HG03135 (cell line): ENCODE measurements around the gene TRIP4.
"Not testable (repeated sequence)": the region's sequence is repeated elsewhere in the genome, so short reads cannot be mapped to it uniquely, and the experiment has no call there.

Experiments used
- ATAC-seq: cut with Tn5 transposase; IDR thresholded peaks from one replicate; pipeline ENCODE4 v1.9.1; 2021; ENCODE audit warnings: mild to moderate bottlenecking, moderate library complexity; ENCODE audit not compliant: unreplicated experiment

The TRIP4 gene

DNA sequence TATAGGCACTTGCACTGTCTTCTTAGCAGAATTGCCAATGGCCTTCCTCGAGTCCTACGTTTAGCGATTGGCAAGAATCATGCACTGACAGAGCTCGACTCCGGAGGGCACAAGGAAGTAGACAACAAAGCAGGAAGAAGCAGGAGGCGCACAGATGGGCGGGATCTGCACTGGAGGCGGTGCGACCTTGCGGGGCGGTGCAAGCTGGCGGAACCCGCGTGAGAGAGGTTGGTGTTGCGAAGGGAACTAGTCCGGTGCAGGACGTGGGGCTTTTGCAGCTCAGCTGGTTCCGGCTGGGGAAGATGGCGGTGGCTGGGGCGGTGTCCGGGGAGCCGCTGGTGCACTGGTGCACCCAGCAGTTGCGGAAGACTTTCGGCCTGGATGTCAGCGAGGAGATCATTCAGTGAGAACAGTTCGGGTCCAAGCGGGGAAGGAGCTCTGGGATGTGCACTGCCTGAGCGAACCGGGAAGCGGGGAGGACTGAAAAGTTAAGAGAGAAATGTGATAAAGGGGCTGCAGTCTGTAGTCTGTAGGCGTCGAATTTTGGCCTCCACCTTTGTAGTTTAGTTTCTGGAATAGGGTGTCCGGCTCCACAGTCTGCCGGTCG, at the start of gene TRIP4:
Gene TRIP4 (plus strand): TSS at position 275 of the 607 bp plus-strand sequence. CDS start 28 bp downstream, at position 303.
- peak; percentile 97 for ATAC-seq

DNA sequence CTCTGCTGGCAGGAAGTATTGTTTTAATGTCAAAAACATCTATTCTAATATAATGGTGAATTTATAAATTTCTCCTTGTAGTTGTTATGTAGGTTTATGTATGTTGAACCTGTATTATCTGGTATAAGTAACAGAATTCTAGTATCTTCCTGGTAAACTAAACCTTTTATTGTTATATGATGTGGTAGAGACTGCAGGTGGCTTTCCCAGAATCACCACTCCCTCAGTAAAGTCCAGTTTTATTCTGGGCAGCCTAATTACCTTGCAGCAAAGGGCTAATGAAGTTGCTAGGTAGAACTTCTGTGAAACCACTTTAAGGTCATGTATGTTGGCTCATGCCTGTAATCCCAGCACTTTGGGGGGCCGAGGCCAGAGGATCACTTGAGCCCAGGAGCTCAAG, 47.3 kb upstream of the TRIP4 start:
- ATAC-seq, result no peak

DNA sequence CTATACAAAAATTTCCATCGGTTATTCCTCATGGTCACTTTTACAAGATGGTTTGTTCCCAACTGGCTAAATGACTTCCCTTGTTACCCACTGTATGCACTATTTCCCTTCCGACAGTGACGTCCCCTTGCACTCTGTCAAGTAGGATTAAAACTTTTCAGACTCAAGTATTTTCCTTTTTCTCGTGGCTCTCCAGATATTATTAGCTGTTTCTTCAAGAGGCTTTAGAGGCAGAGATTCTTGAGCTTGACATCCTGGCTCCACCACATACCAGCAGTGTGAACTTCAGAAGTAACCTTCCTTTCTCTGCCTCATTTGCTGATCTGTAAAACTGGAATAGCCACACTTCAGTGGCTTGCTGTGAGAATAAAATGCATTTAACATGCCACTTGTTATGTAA, 45.7 kb upstream of the TRIP4 start:
- ATAC-seq, result no peak

DNA sequence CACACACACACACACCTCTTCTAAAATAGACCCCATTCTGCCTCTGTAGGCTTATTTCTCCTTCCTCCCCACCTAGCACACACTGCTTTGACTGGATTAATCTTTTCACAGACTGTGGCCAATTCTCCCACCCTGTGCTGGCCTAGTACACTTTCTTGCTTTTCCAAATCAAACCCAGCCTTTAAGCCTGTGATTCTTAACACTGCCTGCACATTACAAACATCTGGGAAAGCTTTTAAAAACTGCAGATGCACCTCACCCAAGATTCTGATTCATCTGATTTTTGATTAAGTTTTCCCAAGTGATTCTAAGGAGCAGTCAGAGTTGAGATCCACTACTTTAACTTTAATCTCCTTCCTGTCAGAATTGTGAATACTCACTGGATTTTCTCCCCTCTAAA, 44.4 kb upstream of the TRIP4 start:
- ATAC-seq, result no peak

DNA sequence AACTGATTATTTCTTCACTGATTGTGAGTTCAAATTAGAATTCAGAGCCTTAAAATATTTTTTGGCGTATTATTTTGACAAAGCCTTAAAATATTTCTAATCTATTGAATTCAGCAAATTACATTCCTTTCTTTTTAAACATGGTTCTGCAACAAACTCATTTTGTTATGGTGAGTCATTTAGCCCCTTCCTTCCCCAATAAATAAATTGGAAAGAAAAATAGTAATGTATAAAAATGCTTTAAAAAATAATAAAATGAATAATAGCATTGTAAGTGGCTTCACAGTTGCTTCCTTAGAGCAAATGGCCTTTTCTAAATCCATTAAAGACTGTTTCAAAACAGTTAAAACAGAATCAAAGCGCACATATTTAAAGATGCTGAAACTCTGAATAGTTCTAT, 43.8 kb upstream of the TRIP4 start:
- no peak for ATAC-seq

DNA sequence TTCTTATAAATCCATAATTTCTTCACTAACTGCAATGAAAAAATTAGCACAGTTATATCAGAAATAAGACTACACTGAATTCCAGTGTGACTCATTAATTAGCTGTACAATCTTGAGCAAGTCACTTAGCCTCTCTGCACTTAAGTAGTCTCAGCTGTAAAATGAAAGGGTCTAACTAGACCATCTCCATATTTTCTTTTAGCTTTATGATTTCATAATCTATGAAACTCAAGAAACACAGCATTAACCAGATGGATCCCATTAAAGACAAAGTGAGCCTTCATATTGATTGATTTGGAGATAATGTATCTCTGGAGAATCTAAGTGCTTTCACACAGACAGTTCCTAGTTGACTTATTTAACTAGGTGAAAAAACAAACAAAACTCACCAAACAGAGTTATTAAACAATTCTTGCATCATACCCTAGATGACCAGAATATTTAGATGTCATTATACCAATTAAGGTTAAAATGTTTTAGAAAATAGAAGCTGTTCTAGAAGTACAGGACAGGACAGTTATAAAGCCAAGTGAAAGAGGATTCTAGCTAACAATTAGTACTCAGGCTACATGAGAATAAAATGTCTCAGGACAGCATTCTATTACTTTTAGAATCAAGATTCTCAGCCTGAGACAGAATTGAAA, 42.9 kb upstream of the TRIP4 start:
- no peak for ATAC-seq

DNA sequence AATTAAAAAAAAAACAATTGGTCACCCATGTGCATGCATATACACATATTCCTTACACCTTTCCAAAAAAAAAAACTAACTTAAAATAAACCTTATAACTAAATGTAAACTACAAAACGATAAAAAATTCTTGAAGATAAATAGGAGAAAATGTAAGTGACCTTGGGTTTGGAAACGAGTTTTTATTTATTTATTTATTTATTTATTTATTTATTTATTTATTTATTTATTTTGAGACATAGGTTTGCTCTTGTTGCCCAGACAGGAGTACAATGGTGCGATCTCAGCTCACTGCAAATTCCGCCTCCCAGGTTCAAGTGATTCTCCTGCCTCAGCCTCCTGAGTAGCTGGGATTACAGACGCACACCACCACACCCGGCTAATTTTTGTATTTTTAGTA, 41.4 kb upstream of the TRIP4 start:
- ATAC-seq, result not testable (repeated sequence)

DNA sequence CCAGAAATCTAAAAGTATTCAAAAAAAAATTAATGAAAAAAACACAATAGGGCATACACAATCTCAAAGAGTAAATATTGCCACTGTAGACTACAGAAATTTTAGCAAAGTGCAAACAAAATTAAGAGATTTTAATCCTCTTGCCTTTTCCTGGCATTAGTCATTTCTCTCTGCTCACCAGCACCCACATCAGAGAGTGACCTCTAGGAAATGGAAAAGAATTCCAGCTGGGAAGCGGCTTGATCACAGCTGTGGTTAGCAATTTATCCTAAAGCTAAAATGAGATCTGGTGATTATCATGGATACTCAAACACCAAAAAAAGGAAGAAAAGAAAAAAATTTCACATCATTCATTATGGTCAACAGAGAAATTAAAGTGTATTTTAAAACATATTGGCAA, 39.2 kb upstream of the TRIP4 start:
- no peak for ATAC-seq

DNA sequence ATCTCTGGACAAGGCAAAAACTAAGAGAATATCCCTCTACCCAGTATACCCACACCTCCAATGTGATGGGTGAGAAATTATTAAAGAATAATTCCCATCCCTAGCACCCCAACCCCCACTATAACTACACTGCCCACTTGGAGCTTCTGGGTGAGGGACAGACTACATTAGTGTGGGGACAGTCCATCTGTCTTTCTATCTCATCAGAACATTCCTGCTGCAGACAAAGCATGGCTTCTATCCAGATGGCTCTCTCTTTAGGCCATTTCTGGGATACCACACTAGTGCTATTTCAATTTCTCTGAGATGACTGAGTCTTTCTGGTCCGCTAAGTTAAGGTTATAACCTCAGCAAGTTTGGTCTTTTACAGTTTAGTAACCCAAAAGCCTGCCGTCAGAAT, 38.3 kb upstream of the TRIP4 start:
- no peak for ATAC-seq

DNA sequence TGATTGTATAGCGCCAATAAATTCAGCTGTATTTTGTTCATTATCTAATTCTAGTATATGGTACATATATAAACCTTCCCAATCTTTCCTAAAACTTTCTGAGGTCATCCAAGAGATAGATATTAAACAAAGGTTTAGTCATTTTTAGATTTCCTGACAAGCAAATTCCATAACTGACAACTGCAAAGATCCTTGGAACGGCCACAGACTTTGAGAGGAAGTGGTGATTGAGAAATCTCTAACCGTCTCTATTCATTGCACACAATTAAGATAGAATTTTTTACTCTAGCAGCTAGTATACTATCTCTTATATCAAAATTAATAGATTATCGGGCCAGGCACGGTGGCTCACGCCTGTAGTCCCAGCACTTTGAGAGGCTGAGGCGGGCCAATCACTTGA, 36.4 kb upstream of the TRIP4 start:
- no peak for ATAC-seq

DNA sequence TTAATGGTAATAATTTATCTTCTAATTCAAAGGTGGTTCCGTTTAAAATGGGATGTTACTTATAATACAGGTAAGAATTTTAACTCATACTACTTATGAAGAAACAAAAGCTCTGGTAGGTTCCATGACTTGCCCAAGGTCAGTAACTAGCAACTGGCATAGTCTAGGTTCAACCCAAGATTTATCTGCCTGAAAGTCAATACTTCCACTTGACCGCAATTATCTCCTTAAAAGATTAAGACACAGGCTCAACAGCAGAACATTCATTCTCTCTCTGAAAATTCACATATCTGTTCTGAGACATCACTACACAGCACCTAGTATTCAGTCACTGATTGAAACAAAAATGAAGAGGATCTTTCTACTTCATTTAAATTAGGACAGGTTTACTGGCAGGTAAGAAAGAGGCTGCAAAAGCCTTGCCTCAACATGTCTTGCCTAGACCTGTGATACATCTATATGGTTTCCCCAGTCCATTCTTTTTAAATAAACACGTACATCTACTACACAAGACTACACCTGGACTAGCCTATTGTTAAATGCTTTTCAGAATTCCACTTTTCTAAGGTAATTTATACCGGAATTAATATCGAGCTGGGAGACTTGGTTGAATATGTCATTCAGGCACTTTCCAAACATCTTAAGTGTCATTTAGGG, 32.8 kb upstream of the TRIP4 start:
- no peak for ATAC-seq

DNA sequence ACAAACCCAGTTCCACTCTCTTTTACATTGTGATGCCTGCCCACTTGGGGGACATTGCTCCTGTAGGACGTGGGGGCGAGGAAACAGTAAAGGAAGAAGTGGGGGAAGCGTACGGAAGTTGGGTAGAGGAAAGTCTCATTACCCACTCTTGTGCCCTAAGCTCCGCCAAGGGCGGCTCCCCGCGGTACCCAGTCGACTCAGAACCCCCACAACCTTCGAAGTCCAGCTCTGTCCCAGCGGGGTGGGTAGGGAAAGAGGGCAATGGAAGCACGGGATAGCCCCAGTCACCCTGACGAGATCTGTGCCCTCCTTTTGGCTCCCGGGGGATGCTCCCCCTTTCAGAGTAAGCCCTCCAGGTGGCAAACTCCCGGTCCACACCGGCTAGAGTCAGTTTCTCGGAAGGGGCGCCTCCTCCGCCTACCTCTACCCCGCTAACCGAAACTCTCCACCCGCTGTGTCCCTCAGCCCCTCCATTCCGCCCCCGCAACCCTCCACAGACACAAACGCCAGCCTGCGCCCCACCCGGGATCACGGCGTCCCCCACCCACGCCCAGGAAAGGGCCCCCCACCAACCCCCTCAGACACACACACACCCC, 32.2 kb upstream of the TRIP4 start:
- ATAC-seq, result peak; percentile 21

DNA sequence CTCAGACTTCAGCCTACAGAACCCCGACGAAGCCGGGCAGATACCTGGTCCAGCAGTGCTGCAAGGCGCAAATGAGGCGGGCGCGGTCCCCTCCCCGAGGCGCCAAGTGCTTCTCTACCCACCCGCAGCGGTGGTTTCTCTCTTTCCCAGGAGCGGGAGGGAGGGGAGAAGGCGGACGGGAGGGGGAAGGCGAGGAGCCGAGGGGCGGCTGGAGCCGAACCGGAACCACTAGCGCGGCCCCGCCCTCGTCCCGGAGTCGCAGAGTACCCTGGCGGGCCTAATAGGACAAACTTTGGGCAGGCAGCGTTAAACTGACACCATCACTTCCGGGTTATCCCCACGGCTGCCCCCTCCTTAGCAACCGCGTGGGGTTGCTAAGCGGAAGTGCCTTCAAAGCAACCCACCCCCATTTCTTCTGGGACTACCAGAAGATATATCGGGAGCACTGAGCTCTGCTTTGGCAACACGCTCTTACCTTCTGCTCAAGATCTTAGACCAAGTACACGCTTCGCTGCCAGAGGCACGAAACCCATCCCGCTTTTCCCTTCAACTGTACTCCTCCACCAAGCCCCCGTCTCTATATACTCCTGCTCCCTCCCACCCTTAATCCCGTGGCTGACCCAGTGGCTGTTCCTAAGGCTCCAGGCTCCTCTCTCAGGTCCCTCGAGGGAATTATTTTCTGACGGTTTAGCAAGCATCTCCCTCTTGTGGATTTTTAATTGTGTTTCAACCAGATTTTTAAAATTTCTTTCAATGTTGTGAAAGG, 31.5 kb upstream of the TRIP4 start, which contains the start of gene CSNK1G1:
Gene CSNK1G1 (minus strand): TSS at position 230 of the 766 bp plus-strand sequence. CDS start 55,674 bp downstream, outside the sequence.
- peak; percentile 96 for ATAC-seq

DNA sequence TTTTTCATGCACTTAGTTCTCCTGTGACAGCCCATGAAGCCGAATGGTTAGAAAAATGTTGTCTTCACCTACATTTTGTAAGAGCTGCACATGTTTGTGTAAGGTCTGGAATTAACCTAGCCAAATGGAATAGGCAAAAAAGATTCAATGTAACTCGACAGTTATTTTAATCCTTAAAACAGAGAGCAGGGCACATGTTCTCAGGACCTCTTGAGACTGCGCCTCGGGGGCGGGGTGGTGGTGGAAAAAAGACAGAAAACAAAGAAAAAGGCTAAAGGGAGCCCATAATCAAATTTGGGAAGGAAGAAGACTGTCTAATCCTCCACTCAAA, 31.0 kb upstream of the TRIP4 start:
- ATAC-seq, result no peak

DNA sequence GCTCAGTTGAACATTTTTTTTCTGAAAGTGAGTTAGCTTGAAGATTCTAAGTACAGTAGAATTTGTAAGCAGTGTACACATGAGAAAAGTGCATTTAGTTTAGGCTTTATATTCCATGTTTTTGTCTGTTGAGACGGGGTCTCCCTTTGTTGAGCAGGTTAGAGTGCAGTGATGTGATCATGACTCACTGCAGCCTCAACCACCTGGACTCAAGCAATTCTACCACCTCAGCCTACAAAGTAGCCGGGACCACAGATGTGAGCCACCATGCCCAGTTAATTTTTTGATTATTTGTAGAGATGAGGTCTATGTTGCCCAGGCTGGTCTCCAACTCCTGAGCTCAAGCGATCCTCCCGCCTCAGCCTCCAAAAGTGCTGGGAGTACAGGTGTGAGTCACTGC, 26.4 kb upstream of the TRIP4 start:
- ATAC-seq, result no peak

DNA sequence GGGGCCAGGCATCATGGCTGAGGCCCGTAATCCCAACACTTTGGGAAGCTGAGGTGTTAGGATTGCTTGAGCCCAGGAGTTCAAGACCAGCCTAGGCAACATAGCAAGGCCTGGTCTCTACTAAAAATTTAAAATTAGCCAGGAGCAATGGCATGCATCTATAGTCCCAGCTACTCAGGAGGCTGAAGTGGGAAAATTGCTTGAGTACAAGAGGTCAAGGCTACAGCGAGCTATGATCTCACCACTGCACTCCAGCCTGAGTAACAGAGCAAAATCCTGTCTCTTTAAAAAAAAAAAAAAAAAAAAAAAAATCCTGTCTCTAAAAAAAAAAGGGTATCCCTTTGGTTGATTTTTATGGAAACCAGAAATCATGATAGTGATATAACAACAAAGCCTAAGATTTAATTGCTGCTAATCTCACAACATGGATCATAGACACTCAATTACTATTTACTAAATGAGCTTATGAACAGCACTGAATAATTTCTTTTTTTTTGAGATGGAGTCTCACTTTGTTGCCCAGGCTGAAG, 18.5 kb upstream of the TRIP4 start:
- no peak for ATAC-seq

DNA sequence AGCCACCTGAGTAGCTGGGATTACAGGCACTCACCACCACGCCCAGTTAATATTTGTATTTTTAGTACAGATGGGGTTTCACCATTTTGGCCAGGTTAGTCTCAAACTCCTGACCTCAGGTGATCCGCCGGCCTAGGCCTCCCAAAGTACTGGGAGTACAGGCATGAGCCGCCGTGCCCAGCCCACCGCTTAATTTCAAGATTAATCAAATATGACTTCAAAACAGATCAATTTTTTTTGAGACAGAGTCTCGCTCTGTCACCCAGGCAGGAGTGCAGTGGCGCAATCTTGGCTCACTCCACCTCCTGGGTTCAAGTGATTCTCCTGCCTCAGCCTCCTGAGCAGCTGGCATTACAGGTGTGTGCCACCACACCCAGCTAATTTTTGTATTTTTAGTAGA, 16.3 kb upstream of the TRIP4 start:
- not testable (repeated sequence) for ATAC-seq

DNA sequence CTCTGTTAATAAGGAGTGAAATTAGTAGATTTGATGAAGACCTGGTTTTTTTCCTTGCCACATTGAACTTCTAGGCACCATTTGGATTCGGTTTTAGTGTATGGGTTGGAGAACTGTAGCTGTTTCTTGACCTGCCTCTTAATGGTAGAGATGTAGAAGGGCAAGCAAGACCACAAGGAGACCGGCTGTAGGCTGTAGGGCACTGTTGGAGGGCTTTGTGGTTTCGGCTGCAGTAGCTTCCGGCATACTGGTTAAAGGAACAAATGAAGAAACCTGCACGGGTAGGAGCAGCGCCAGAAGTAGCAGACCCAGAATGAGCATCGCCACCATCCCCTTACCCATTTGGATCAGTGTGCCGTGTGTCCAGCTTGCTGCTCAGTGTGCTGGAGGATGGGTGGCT, 14.3 kb upstream of the TRIP4 start:
- ATAC-seq, result no peak

DNA sequence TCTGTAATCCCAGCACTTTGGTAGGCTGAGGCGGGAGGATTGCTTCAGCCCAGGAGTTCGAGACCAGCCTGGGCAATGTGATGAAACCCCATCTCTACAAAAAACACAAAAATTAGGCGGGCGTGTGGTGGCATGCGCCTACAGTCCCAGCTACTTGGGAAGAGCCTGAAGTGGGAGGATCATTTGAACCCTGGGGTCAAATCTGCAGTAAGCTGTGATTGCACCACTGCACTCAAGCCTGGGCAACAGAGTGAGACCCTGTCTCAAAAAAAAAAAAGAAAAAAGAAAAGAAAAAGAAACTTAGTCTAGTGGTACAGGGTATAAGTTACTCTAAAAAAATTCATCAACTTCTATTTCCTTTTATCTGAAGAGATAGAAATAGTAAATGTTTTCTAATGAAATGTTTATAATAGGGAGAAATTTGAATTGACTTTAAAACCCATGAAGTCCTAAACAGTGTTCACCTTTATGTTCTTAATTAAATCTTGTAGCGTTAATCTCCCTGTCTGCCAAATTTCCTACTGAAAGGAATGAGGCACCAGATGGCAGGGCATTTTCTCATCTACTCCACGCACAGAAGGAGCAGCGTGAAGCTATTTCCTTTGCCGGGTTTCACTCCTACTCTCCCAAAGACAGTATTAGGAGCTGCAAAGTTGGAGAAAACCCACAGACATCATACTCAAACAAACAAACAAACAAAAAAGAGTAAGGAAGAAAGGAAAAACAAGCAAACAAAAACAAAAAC, 8.2 kb upstream of the TRIP4 start:
- no peak for ATAC-seq

DNA sequence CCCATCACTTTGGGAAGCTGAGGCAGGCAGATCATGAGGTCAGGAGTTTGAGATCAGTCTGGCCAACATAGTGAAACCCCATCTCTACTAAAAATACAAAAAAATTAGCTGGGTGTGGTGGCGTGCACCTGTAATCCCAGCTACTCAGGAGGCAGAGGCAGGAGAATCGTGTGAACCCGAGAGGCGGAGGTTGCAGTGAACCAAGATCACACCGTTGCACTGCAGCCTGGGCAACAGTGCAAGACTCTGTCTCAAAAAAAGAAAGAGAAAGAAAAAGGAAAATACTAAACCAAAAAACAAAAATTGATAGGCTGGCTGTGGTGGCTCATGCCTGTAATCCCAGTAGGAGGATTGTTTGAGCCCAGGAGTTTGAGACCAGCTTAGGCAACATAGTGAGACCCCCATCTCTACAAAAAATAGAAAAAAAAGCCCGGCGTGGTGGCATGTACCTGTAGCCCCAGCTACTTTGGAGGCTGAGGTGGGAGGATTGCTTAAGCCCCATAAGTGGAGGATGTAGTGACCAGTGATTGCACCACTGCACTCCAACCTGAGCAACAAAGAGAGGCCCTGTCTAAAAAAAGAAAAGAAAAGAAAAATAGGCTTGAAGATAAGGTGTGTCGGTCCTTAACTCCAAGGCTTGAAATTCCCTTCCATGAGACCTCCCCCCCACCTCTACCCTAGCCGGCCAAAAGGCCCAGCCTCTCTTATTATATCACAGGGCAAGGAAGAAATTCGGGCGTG, 7.3 kb upstream of the TRIP4 start:
- ATAC-seq, result not testable (repeated sequence)
